Right lobe of liver (tissue), 4 donors: ENCODE data around the gene ZFHX2.

Experiments
- CTCF ChIP-seq, 4 donors: fragments of 200-600 bp in 3 of 4; fragments of 450-650 bp in 1 of 4; IDR thresholded peaks; one replicate each; pipeline versions ENCODE4 v1.5.1 to v1.8.0; 2016 to 2022; ENCODE audit warnings: antibody characterized with exemption in 4 of 4, mild to moderate bottlenecking in 2 of 4
- POLR2A ChIP-seq: fragments of 450-650 bp; IDR thresholded peaks from one replicate; pipeline ENCODE4 v1.6.1; 2017; ENCODE audit warnings: antibody characterized with exemption, mild to moderate bottlenecking
- donor health status: DM: no; HTN: no; CAD: no.
- donor health status: DM: no; HTN: no; CAD: no.
- donor health status: DM: no; HTN: yes; CAD: no.

- TF ChIP-seq POLR2A (no peak), CTCF (IDR thresholded peaks at IDR 0.05) (no peak)
Observed at GRCh38 chr14:23536494-23536893, 15.1 kb downstream of the ZFHX2 start.
